T-helper 17 cell (primary cell): ENCODE data around the gene MFF. TPM values are rescaled to one million over a fixed set of nuclear protein-coding genes. Genes with fewer than 3 reads are reported as not detected.

ENCODE experiments used
- ATAC-seq: fragments of 150-1000 bp; cut with Tn5 transposase; 2 replicates; pipeline ENCODE4 v1.10.0; 2021; ENCODE audit warnings: mild to moderate bottlenecking, moderate library complexity
- DNase-seq, 3 donors: peaks; one replicate each; pipeline versions ENCODE4 v3.0.0 to v3.0.0-alpha.2; 2020 to 2021
- H3K9me3 ChIP-seq: one replicate; pipeline ENCODE4 v1.7.0; 2013; ENCODE audit warnings: low read length, mild to moderate bottlenecking; ENCODE audit not compliant: control insufficient read depth, poor library complexity, severe bottlenecking
- H3K27ac Mint-ChIP-seq: one replicate; pipeline ENCODE4 v1.8.0; 2022; ENCODE audit warnings: mild to moderate bottlenecking, moderate library complexity, mixed read lengths
- H3K27me3 Mint-ChIP-seq: one replicate; pipeline ENCODE4 v1.8.0; 2022; ENCODE audit warnings: mixed read lengths
- H3K36me3 Mint-ChIP-seq: one replicate; pipeline ENCODE4 v1.8.0; 2022; ENCODE audit warnings: low read depth, mixed read lengths
- H3K4me1 Mint-ChIP-seq: one replicate; pipeline ENCODE4 v1.8.0; 2022; ENCODE audit warnings: mild to moderate bottlenecking, mixed read lengths
- H3K4me3 Mint-ChIP-seq: one replicate; pipeline ENCODE4 v1.8.0; 2022; ENCODE audit warnings: mild to moderate bottlenecking, moderate library complexity, mixed read lengths
- total RNA-seq, 4 donors: library from RNA in 2 of 4; stranded (reverse) in 2 of 4; gene quantifications; one replicate each; pipeline ENCODE4 v1.2.3 and lab custom pipeline; 2022 to 2026

MFF gene
- total RNA-seq, 2 donors from 2014 or later: 47.7 to 49.3 TPM

- Mint-ChIP-seq H3K4me1 (no peaks in the 10 kb centered on the region), H3K27me3 (no peaks in the 10 kb centered on the region), H3K27ac (no peak overlapping the region), H3K36me3 (no peaks in the 10 kb centered on the region), H3K4me3 (no peak overlapping the region)
- ATAC-seq: no peak
- no peak for DNase-seq
- no peaks in the 10 kb centered on the region for H3K9me3 ChIP-seq
Measured at GRCh38 chr2:227313310-227313709, 11.7 kb upstream of the MFF start.

- Mint-ChIP-seq H3K36me3 (no peaks in the 10 kb centered on the region), H3K4me3 (no peak overlapping the region), H3K4me1 (no peaks in the 10 kb centered on the region), H3K27ac (no peak overlapping the region), H3K27me3 (no peaks in the 10 kb centered on the region)
- DNase-seq: no peak
- H3K9me3 ChIP-seq: no peaks in the 10 kb centered on the region
- ATAC-seq: no peak
Measured at GRCh38 chr2:227317834-227318233, 7.2 kb upstream of the MFF start.

- ATAC-seq: no peak
- Mint-ChIP-seq H3K4me1 (peaks cover 5% of the 10 kb centered on the region), H3K27me3 (no peaks in the 10 kb centered on the region), H3K36me3 (no peaks in the 10 kb centered on the region), H3K4me3 (peak overlapping the region; percentile 37), H3K27ac (no peak overlapping the region)
- no peak for DNase-seq
- no peaks in the 10 kb centered on the region for H3K9me3 ChIP-seq
Measured at GRCh38 chr2:227320305-227321094, 4.6 kb upstream of the MFF start.

- no peaks in the 10 kb centered on the region for H3K9me3 ChIP-seq
- peaks cover 14% of the 10 kb centered on the region for H3K4me1 Mint-ChIP-seq
- ATAC-seq (no peak), DNase-seq (no peak)
- H3K36me3 Mint-ChIP-seq: no peaks in the 10 kb centered on the region
- no peaks in the 10 kb centered on the region for H3K27me3 Mint-ChIP-seq
- H3K27ac Mint-ChIP-seq: no peak overlapping the region
- no peak overlapping the region for H3K4me3 Mint-ChIP-seq
Measured at GRCh38 chr2:227322530-227323205, 2.4 kb upstream of the MFF start.

GRCh38 chr2:227323818-227324217 lies 1.2 kb upstream of the MFF start:
- Mint-ChIP-seq H3K27me3 (no peaks in the 10 kb centered on the region), H3K27ac (peak overlapping the region; percentile 91), H3K36me3 (no peaks in the 10 kb centered on the region), H3K4me1 (peaks cover 18% of the 10 kb centered on the region), H3K4me3 (no peak overlapping the region)
- DNase-seq (no peak), ATAC-seq (no peak)
- H3K9me3 ChIP-seq: no peaks in the 10 kb centered on the region

GRCh38 chr2:227324642-227324994 lies 433 bp upstream of the MFF start:
- Mint-ChIP-seq H3K27me3 (no peaks in the 10 kb centered on the region), H3K36me3 (no peaks in the 10 kb centered on the region), H3K4me1 (peaks cover 18% of the 10 kb centered on the region), H3K4me3 (peak overlapping the region; percentile 96), H3K27ac (peak overlapping the region; percentile 91)
- H3K9me3 ChIP-seq: no peaks in the 10 kb centered on the region
- DNase-seq (no peak), ATAC-seq (peak; percentile 1)

GRCh38 chr2:227325839-227326195 lies 766 bp downstream of the MFF start:
- H3K4me3 Mint-ChIP-seq: peak overlapping the region; percentile 96
- DNase-seq (no peak), ATAC-seq (no peak)
- no peaks in the 10 kb centered on the region for H3K27me3 Mint-ChIP-seq
- H3K27ac Mint-ChIP-seq: peak overlapping the region; percentile 91
- no peaks in the 10 kb centered on the region for H3K9me3 ChIP-seq
- no peaks in the 10 kb centered on the region for H3K36me3 Mint-ChIP-seq
- H3K4me1 Mint-ChIP-seq: peaks cover 20% of the 10 kb centered on the region

- Mint-ChIP-seq H3K27ac (peak overlapping the region; percentile 91), H3K4me1 (peaks cover 20% of the 10 kb centered on the region), H3K4me3 (no peak overlapping the region), H3K27me3 (no peaks in the 10 kb centered on the region), H3K36me3 (no peaks in the 10 kb centered on the region)
- ATAC-seq: no peak
- H3K9me3 ChIP-seq: no peaks in the 10 kb centered on the region
- no peak for DNase-seq
Measured at GRCh38 chr2:227326783-227327182, 1.7 kb downstream of the MFF start.

GRCh38 chr2:227335713-227336112 lies 10.7 kb downstream of the MFF start:
- Mint-ChIP-seq H3K27ac (no peak overlapping the region), H3K4me3 (no peak overlapping the region), H3K36me3 (peaks cover 8% of the 10 kb centered on the region), H3K27me3 (no peaks in the 10 kb centered on the region), H3K4me1 (peaks cover 10% of the 10 kb centered on the region)
- no peaks in the 10 kb centered on the region for H3K9me3 ChIP-seq
- no peak for DNase-seq
- ATAC-seq: no peak

- no peak overlapping the region for H3K27ac Mint-ChIP-seq
- H3K36me3 Mint-ChIP-seq: peaks cover 8% of the 10 kb centered on the region
- H3K4me3 Mint-ChIP-seq: no peak overlapping the region
- H3K9me3 ChIP-seq: no peaks in the 10 kb centered on the region
- ATAC-seq (no peak), DNase-seq (no peak)
- H3K27me3 Mint-ChIP-seq: no peaks in the 10 kb centered on the region
- H3K4me1 Mint-ChIP-seq: peaks cover 10% of the 10 kb centered on the region
Measured at GRCh38 chr2:227337442-227337841, 12.4 kb downstream of the MFF start.

GRCh38 chr2:227339098-227339599 lies 14.1 kb downstream of the MFF start:
- Mint-ChIP-seq H3K27me3 (no peaks in the 10 kb centered on the region), H3K36me3 (peaks cover 8% of the 10 kb centered on the region)

GRCh38 chr2:227340106-227340505 lies 15.1 kb downstream of the MFF start:
- Mint-ChIP-seq H3K36me3 (peaks cover 6% of the 10 kb centered on the region), H3K27me3 (no peaks in the 10 kb centered on the region), H3K27ac (no peak overlapping the region), H3K4me1 (peaks cover 8% of the 10 kb centered on the region), H3K4me3 (no peak overlapping the region)
- no peaks in the 10 kb centered on the region for H3K9me3 ChIP-seq
- no peak for ATAC-seq
- no peak for DNase-seq

More at GRCh38 chr2:227339098-227339599, 14.1 kb downstream of the MFF start:
- Mint-ChIP-seq H3K4me1 (peaks cover 10% of the 10 kb centered on the region), H3K27ac (no peak overlapping the region), H3K4me3 (no peak overlapping the region)
- no peaks in the 10 kb centered on the region for H3K9me3 ChIP-seq
- ATAC-seq (no peak), DNase-seq (no peak)

- no peak overlapping the region for H3K4me3 Mint-ChIP-seq
- H3K9me3 ChIP-seq: no peaks in the 10 kb centered on the region
- DNase-seq: no peak
- no peaks in the 10 kb centered on the region for H3K36me3 Mint-ChIP-seq
- no peak for ATAC-seq
- H3K27me3 Mint-ChIP-seq: no peaks in the 10 kb centered on the region
- H3K4me1 Mint-ChIP-seq: peaks cover 5% of the 10 kb centered on the region
- H3K27ac Mint-ChIP-seq: no peak overlapping the region
Measured at GRCh38 chr2:227341553-227341952, 16.5 kb downstream of the MFF start.

GRCh38 chr2:227344231-227344630 lies 19.2 kb downstream of the MFF start:
- no peaks in the 10 kb centered on the region for H3K36me3 Mint-ChIP-seq
- no peak overlapping the region for H3K27ac Mint-ChIP-seq
- no peaks in the 10 kb centered on the region for H3K9me3 ChIP-seq
- H3K27me3 Mint-ChIP-seq: no peaks in the 10 kb centered on the region
- no peak overlapping the region for H3K4me3 Mint-ChIP-seq
- ATAC-seq (no peak), DNase-seq (no peak)
- peaks cover 4% of the 10 kb centered on the region for H3K4me1 Mint-ChIP-seq
